PFSK-1 (cell line): ENCODE results near the gene SESN1.

Experiments
- FOXP2 ChIP-seq: optimal IDR thresholded peaks from 2 replicates; pipeline ENCODE3; 2011; ENCODE audit warnings: borderline replicate concordance, control low read depth, inconsistent platforms; ENCODE audit not compliant: insufficient read depth; ENCODE audit errors: extremely low read length, extremely low read depth
- POLR2AphosphoS5 ChIP-seq: IDR thresholded peaks from 2 replicates; pipeline ENCODE4 v1.6.1; 2012; ENCODE audit warnings: low read depth, mild to moderate bottlenecking, control low read depth, low read length, moderate library complexity
- SIN3A ChIP-seq: IDR thresholded peaks from 2 replicates; pipeline ENCODE4 v1.6.1; 2012; ENCODE audit warnings: mild to moderate bottlenecking, low read length, moderate library complexity, borderline replicate concordance; ENCODE audit not compliant: insufficient read depth
- TAF1 ChIP-seq: IDR thresholded peaks from 2 replicates; pipeline ENCODE4 v1.6.1; 2012; ENCODE audit warnings: low read length, control low read depth, borderline replicate concordance; ENCODE audit not compliant: insufficient read depth
- TF ChIP-seq, protein P1 (sequence below), 2 experiments: IDR thresholded peaks; 2 replicates each; pipeline versions ENCODE4 v1.6.1 to v1.8.0; 2011 to 2012; ENCODE audit warnings: low read depth in 2 of 2, low read length in 2 of 2, control low read depth in 1 of 2, inconsistent platforms in 1 of 2, mild to moderate bottlenecking in 1 of 2, moderate library complexity in 1 of 2; ENCODE audit not compliant: insufficient read depth in 1 of 2

The SESN1 gene

DNA sequence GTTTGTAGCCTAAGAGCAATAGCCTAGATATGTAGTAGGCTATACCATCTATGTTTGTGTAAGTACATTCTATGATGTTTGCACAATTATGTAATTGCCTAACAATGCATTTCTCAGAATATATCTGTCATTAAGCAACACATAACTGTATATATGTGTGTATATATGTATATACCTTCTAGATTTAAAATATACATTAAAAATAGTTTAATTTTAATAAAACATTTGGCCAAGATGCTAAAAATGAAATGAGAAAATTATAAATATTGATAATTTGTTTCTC, 20.6 kb downstream of the SESN1 start:
- no peak for TF ChIP-seq POLR2AphosphoS5
- TF ChIP-seq FOXP2 = no peak
- no peak for TF ChIP-seq SIN3A
- TF ChIP-seq, protein P1, sequence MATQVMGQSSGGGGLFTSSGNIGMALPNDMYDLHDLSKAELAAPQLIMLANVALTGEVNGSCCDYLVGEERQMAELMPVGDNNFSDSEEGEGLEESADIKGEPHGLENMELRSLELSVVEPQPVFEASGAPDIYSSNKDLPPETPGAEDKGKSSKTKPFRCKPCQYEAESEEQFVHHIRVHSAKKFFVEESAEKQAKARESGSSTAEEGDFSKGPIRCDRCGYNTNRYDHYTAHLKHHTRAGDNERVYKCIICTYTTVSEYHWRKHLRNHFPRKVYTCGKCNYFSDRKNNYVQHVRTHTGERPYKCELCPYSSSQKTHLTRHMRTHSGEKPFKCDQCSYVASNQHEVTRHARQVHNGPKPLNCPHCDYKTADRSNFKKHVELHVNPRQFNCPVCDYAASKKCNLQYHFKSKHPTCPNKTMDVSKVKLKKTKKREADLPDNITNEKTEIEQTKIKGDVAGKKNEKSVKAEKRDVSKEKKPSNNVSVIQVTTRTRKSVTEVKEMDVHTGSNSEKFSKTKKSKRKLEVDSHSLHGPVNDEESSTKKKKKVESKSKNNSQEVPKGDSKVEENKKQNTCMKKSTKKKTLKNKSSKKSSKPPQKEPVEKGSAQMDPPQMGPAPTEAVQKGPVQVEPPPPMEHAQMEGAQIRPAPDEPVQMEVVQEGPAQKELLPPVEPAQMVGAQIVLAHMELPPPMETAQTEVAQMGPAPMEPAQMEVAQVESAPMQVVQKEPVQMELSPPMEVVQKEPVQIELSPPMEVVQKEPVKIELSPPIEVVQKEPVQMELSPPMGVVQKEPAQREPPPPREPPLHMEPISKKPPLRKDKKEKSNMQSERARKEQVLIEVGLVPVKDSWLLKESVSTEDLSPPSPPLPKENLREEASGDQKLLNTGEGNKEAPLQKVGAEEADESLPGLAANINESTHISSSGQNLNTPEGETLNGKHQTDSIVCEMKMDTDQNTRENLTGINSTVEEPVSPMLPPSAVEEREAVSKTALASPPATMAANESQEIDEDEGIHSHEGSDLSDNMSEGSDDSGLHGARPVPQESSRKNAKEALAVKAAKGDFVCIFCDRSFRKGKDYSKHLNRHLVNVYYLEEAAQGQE (IDR thresholded peaks at IDR 0.05; ENCODE audit: insufficient read depth in 1 of 2, low read depth in 2 of 2, low read length in 2 of 2) = no peak
- no peak for TF ChIP-seq TAF1

DNA sequence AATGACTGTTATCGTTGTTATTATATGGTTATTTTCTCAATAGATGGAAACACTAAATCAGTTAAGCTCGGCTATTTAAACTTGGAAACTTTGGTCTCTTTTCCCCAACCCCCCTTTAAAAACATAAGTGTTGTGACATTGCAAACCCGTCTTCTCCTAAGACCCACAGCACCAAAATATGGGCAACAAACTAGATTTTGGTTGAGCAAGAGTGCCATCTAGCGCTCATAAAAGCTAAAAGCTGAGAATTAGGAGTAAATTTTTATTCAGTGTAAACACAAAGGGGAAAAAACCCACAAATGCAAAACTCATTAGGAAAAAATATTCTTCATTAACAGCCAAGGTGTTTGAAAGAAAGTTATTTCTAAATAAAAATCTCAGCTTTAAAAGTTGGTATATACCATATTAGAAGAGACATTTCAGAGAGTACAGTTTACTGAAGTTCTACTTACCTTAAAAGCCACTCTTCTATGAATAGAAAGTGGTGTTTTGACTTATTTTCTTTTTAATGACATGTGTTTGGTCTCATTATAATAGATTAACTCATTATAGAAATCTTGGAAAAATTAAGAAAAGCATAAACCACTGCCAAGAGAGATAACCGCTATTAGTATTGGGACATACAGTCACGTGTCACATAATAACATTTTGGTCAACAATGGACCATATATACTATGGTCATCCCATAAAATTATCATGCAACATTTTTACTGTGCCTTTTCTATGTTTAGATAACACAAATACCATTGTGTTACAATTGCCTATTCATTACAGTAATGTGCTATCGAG, 21.1 kb downstream of the SESN1 start:
- TF ChIP-seq TAF1 = no peak
- TF ChIP-seq POLR2AphosphoS5 = no peak
- no peak for TF ChIP-seq SIN3A
- TF ChIP-seq, protein P1 (IDR thresholded peaks at IDR 0.05; ENCODE audit: insufficient read depth in 1 of 2, low read depth in 2 of 2, low read length in 2 of 2) = no peak
- TF ChIP-seq FOXP2 = no peak

DNA sequence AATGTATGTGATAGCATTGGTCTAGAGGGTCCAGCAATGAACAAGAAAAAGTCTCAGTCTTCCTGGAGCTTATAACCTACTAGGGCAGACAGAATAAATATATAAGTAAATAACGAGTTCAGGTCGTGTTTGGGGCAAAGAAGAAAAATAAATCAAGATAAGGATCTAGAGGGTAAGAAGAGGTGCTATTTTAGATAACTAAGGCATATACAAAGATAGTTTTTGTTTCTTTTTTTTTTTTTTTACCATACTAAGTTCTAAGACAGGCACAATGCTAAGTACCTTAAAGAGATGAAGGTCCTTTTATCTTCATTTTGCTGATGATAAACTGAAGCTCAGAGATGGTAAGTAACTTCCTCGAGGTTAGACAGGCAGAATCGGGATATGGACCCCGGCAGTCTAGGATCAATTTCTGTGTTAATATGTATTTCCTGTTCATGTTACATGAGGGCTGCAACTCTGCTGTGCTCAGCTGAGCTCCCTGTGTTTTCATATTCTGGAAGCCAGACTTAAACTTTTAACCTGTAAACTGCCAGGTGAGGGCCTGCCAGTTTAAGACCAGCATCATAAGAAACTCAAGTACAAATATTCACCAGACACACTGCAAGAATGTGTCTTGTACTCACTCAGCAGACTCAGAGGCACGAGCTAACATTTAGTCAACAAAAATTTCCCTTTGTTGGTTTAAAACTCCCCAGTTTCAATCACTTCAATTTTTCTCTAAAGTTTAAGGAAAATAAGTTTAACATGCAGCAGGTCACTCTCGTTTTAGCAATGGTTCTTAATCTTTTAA, 23.3 kb downstream of the SESN1 start:
- no peak for TF ChIP-seq SIN3A
- no peak for TF ChIP-seq FOXP2
- no peak for TF ChIP-seq TAF1
- TF ChIP-seq, protein P1 (IDR thresholded peaks at IDR 0.05; ENCODE audit: insufficient read depth in 1 of 2, low read depth in 2 of 2, low read length in 2 of 2) = no peak
- no peak for TF ChIP-seq POLR2AphosphoS5

DNA sequence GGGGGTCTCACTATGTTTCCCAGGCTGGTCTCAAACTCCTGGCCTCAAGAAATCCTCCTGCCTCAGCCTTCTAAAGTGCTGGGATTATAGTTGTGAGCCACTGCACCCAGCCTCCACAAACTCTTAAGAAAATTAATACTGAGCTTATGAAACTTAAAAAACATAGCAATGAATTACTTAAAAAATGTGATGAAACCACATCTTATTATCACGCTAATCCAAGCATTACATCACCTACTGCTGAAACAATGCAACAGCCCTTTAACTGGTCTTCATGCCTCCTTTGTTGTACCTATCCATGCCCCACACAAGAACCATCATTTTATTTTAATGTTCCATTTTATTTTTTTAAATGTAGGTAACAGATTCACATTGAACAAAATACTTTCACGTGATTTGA, 24.9 kb downstream of the SESN1 start:
- TF ChIP-seq TAF1 (no peak), SIN3A (no peak), FOXP2 (no peak), POLR2AphosphoS5 (no peak)
- TF ChIP-seq, protein P1 (IDR thresholded peaks at IDR 0.05; ENCODE audit: insufficient read depth in 1 of 2, low read depth in 2 of 2, low read length in 2 of 2) = no peak
